Fibroblast of peridontal ligament (primary cell): ENCODE results near the gene LUZP1.

ENCODE experiments used
- DNase-seq: peaks from one replicate; pipeline ENCODE4 v3.0.0-alpha.2; 2010; ENCODE audit errors: extremely low read depth

Gene LUZP1

DNA sequence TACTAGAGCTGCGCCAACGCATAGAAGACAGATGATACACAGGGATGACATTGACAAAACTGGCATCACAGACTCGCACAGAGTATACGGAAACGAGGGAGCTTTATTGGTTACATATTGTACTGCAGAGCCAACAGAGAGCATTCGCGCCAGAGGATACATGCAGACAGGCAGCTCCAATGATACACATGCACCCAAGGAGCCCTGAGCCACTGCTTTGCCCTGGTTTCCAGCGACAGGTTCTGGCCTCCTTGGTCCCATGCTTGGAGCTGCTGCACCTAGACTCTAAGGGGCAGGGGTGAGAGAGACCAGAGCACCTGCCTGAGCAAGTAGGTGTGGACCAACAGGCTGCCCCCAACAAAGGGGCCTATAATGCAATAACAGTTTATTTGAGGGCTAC, 83.8 kb downstream of the LUZP1 start:
- no peak for DNase-seq

DNA sequence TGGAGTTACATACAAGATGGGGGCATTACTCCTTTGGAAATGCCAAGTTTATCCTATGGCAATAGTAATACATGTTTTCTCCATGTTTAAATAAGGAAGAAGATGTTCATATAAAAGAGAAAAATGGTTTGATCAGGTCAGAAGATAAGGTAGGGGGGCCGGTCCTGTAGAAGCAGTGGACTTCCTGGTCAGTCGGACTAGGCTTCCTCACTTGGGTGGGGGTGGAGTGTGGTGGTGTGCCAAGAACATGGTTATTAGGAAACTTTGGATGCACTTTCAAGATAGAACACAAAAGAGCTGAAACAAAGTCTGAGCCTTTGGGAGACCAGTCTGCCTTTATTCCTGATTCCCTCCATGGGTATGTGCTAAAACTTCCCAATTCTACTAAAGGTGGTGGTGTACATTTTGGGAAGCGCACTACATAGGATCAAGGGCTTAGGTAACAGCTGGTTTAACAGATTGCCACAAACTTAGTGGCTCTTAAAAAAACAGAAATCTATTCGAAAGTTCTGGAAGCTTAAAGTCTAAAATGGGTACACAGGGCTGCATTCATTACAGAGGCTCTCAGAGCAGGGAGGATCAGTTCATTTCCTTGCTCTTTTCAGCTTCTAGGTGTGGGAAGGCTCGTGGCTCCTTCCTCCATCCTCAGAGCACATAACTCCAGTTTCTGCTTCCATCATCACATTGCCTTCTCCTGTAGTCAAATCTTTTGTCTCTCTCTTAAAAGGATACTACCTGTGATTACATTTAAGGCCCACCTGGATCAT, 84.8 kb downstream of the LUZP1 start:
- no peak for DNase-seq

DNA sequence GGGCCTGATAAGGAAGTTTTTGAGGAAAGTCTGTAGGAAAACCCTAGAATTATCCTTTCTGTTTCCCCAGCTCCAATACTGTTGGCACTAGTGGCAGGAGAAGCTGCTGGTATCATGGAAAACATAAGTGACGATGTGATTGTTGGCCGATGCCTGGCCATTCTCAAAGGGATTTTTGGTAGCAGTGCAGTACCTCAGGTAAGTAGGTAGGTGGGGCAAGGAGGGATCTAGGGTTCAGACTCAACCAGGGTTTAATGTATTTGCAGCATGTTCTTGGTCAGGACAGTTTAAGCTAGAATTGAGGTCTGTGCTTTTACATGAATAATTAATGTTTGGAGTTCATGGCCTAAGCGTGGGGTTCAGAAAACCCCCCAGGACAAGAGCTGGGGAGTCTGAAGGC, 87.3 kb downstream of the LUZP1 start:
- DNase-seq: no peak

DNA sequence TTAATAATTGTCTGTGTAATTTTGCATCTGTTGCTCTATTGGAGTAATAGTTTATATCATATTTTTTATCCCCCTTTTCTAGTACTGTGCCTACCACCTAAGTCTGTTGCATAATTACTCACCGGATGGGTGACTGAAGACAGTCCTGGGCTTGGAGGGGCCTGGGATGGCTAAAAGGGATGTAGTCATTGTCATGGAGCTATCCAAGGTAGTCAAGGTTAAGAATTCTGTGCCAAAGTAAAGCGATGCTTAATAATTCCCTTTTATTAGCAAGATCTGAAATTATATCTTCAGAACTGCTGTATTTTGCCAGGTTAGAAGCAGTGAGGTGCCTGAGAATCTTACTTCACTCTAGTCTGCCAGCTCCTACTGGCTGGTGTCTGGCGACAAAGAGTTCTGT, 87.8 kb downstream of the LUZP1 start:
- no peak for DNase-seq

DNA sequence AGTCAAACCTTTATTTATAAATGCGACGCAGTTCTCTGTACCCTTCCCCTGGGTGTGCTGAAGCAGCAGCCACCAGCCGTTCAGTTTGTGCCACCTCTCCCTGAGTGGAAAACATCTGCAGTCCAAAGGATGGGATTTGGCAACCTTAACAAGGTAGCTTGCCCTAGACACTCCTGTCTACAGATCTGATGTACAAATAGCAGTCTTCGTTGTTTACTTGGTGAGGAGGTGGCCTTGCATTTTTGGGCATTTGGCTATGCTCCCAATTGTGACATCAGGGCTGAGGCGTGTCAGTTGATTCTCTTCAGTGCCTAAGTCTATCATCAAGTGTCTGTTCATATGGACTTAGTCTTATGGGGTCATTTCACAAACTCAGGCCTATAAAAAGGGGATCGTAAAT, 89.6 kb downstream of the LUZP1 start:
- DNase-seq: no peak

DNA sequence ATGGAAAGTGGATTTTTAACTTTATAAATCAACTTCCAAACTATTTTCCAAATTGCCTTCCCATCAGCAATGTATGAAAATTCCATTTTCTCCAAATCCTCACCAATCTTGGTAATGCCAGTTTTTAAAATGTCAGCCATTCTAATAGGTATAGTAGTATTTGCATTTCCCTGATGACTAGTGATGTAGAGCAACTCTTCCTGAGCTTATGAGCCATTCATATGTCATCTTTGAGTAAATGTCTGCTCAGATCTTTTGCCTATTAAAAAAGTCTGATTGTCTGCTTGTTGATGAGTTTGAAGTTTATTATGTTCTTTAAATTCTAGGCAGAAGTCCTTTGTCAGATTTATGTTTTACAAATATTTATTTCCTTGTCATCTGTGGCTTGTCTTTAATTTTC, 94.6 kb downstream of the LUZP1 start:
- no peak for DNase-seq

DNA sequence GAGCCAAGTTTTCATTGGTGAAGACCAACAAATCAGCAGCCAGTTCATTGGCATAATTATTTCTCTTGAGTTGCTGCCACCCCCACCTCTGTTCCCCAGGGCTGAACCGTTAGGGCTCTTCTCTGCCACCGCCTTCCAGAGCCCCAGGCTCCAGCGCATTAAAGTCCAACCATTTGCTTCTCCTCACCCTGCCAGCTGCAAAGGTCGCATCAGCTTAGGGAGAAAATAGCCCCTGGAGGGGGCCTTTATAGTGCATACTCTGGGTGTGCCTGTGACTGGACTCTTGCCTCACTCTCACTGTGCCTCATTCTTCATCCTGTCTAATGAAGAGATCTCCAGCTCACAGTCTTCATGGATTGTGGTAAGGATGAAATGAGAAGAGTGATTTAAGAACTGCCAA, 99.0 kb downstream of the LUZP1 start:
- DNase-seq: no peak

DNA sequence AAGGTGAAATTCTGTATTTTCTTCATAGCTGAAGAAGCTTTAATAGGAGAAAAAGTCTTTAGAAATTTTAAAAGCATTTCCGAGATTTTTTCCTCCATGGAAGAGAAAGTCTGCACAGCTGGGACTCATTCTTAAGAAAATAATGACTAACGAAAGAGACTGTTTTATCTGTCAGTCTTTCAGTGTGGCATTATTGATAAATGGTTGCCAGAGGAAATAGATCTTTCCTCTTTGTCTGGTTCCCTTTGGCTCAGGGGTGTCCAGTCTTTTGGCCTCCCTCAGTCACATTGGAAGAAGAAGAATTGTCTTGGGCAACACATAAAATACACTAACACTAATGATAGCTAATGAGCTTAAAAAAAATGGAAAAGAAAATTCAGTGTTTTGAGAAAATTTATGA, 99.5 kb downstream of the LUZP1 start:
- DNase-seq: no peak

DNA sequence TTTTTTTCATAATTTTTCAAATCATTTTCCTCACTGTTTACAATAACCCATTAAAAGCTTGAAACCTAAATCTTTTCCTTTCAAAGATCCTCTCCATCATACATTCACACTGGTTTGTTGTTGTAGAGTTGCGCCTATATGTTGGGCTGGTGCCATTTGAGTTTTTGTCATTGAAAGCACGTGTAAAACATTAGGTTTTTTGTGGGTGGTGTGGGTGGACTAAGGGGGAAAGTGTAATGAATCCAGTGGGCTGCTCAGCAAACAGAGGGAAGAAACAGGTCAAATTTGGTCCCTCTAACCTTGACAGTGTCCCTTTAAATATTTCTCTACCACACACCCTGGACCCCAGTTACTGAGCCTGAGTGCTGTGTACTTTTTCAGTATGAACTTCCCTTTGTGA, 102.6 kb downstream of the LUZP1 start:
- DNase-seq: no peak

DNA sequence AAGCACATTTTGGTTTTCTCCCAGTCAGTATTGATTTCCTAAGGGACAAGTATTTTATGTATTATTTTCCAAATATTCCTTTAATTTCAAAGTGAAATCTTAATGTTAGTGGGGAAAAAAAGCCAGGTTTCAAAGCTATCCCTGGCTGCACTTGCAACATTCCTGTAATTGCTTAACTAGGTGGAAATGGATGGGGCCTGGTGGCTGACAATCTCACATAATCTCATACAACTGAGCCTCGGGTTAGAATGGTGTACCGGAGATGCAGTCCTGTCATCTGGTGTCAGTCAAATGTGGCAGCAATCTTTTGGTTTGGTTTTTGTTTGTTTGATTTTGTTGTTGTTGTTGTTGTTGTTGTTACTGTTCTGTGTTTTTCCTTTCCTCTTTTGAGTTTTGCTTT, 103.3 kb downstream of the LUZP1 start:
- DNase-seq: no peak

DNA sequence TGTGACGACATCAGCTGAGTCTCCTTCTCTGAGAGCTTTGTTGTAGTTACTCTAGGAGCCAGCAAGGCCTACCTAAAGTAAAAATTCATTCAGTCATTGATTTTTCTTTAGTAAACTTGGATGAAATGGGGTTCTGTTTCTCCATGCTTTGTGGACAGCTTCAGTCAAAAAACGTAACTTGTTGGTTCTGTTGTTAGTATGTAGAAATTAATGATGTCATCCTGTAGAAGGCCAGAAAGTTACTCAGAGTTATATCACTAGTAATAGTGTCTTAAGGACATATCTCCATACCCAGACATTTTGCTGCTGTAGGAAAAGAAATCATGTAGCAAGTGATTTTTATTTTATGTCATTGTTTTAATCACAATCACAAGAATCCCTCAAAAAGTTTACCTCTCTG, 106.4 kb downstream of the LUZP1 start:
- DNase-seq: peak; percentile 27

DNA sequence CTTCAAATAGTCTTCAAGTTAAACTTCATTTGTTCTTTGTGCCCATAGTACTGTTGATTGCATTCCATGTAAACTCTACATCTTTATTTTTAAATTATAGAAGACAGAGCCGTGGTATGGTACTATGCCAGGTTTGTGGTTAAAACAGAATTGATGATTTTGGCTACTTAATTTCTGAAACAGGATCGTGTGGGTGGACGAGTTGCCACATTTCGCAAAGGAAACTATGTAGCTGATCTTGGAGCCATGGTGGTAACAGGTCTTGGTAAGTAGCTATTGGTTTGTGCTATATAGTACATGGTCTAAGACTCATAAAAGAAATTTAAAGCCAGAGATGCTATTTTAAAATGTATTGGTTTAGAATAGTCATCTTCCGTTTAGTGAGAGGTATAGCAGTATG, 111.4 kb downstream of the LUZP1 start:
- DNase-seq: peak; percentile 10

DNA sequence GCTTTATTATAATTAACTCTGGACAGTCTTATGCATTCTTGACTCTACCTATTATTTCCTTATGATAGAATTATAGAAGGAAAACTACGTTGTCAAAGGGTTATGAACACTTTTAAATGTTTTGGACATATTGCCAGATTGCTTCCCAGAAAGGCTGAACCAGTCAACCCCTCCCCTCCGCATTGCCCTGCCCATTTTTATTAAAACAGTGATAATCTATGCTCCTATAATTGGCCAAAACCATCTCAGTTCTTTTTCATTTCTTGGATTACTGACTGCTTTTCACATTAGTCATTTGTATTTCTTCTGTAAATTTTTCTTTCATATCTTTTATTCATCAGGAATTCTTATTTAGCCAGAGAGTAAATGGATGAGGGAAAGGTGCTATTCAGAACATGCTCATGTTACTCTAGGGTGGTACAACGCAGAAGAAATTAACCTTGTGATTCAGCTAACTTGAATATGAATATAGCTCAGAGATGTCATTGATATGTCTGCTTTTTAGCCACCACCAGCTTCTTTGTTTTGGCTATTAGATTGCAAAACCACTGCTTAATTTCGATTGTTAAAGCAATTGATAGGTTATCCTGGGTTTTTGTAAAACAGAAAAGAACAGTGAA, 117.3 kb downstream of the LUZP1 start:
- no peak for DNase-seq

DNA sequence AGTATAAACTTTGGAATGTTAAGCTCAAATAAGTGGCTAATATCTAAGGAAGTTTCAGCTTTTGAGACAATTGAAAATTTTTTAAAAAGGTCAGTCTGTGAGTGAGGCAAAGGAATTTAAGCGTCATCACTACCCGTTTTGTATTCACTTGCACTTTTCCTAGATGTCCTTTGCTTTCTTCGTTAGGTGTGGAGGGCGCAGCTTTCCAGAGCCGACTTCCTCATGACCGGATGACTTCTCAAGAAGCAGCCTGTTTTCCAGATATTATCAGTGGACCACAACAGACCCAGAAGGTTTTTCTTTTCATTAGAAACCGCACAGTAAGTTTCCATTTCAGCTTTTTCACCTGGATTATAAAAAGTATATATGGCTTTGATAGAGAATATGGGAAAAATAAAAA, 118.5 kb downstream of the LUZP1 start:
- no peak for DNase-seq

DNA sequence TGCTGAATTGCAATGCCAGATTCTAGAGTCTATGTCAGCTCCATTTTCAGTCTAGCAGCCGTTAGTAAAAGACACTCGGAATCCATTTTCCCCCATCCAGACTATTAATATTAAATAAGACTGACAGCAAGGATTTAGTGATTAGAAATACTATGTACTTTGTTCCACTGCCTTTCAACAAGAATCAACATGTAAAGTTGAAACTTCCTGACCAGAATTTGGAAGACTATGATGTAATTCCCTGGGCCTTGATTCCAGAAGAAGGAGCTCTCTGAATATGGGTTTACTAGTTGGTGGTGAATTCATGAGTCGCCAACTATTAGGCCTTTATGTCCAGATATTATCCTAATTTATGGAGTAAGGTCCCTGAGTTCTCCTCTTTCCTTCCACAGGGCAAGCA, 124.6 kb downstream of the LUZP1 start:
- no peak for DNase-seq

DNA sequence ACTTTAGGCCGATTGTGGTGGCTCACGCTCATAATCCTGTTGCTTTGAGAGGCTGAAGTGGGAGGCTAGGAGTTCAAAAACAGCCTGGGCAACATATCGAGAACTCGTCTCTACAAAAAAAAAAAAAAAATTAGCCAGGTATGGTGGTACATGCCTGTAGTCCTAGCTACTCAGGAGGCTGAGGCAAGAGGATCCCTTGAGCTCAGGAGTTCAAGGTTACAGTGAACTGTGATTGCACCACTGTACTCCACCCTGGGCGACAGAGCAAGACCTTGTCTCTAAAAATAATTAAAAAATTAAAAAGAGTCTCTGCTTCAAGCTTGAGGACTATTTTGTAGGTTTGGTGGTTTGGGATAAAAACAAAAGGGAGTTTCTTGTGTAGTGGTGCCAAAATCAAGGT, 128.1 kb downstream of the LUZP1 start:
- no peak for DNase-seq

DNA sequence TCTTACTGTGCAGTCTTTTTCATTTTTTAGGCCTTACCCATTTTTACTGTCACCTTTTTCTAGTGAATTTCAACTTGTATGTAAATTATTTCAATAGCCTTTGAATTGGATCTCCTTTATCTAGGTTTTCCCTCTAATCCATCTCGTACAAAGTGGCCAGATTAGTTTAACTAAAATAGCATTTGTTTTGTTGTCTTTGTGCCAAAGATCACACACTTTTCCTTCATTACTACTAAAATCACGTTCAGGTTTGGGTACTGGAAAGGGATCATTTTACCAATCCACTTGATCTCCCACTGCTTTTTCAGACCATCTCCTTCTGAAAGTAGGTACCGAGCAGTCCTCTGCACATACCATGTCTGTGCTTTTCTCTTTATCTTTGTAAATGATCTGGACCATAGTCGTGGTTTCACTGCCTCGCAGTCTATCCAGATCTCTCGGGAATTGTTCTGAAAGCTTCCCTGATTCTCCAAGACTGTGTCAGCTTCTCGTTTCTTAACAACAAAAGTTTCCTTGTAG, 129.3 kb downstream of the LUZP1 start:
- no peak for DNase-seq

DNA sequence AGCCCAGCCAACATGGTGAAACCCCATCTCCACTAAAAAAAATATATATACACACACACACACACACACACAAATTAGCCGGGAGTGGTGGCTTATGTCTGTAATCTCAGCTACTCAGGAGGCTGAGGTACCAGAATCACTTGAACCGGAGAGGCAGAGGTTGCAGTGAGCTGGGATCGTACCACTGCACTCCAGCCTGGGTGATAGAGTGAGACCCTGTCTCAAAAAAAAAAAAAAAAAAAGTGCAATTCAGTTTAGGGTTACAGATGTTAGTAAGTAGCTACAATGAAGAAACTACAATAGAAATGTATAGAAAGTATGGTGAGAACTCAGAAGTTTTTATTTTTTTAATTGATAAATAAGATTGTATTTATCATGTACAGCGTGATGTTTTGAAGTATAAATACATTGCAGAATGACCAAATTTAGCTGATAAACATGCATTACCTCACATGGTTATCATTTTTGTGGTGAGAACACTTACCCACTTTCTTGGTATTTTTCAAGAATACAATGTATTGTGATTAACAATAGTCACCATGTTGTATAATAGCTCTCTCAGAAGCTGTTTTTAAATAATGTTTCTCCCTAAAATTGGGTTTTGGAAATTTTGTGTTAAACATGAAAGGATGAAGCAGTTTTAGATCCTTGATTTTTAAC, 131.4 kb downstream of the LUZP1 start:
- DNase-seq: peak; percentile 24

DNA sequence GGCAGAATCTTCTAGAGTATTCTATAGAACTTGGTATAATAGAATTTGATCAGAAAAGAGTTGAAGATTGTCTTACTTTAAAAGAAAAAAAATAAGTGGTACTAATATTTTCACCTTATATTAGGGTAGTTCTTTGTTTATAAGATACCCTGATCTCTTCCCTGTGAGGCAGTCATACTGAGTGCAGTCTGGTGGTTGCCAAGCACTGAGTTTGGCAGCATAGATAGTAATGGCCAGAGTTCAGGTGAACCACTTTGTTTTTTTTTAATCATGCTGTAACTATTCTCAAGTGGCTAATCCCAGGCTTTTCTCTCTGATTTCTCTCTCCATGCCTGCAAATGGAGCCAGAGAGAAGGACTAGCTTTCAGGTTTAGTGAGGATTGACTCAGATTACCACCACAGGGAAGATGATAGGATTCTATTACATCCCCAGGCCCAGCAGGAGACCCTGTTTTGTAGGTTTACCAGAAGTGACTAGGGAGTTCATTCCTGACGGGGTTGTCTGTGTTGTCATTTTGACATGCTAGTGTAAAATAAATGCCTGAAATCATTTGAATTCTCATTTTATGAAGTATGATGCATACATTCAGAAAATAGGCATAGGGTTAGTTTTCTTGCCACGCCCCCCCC, 132.7 kb downstream of the LUZP1 start:
- no peak for DNase-seq
